Neural cell (in vitro differentiated cells): ENCODE measurements around the gene U2SURP.

Experiments used
- EP300 ChIP-seq: fragments of 450-650 bp; conservative IDR thresholded peaks from 2 replicates; pipeline ENCODE4 v1.6.1; 2014; ENCODE audit warnings: antibody characterized with exemption, mild to moderate bottlenecking, moderate library complexity; ENCODE audit not compliant: poor library complexity, severe bottlenecking
- EZH2 ChIP-seq: fragments of 200-600, 300-800 bp; shearing (Covaris generic), sonication (generic); IDR thresholded peaks from 2 replicates; pipeline ENCODE4 v1.6.1; 2014; ENCODE audit warnings: antibody characterized with exemption, low read length, borderline replicate concordance, mild to moderate bottlenecking; ENCODE audit not compliant: insufficient read depth, poor library complexity, severe bottlenecking
- TAF1 ChIP-seq: IDR thresholded peaks from 2 replicates; pipeline ENCODE4 v1.6.1; 2012; ENCODE audit warnings: low read depth

DNA sequence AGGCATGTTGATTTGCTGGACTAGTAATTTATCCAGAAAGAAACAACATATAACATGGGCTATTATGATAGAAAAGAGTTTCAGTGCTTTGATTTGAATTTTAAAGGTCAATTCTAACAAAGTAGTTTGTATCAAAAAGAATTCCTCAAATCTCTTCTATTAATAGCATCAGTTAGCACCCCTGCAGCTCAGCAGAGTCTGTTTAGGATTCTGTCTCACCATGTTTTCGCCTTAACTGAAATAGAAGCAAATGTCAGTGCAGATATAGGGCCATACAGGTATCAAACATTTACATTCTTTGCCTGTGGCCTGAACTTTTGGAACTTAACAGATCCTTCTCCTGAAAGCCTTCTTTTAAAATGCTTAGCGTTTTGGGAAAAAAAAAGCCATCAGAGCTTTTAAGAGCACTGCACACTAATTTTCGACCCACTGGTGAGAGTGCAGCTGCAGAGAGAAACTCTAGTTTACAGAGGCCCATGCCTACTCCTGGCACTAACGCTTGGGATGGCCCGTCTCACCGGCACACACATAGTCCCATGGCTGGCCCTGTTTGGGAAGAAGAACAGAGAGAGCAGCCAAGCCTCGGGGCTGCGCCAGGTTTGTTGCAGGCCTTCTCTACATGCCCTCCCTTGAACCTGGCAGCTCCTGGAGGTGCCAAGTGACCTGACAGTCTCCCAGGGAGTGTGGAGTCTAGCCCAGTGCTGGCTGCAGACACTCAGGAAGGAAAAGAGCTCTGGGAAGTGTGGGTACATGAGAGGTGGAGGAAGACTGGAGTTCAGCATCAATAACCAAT, 28.0 kb upstream of the U2SURP start:
- no peak for TF ChIP-seq EZH2
- TF ChIP-seq TAF1 = no peak
- TF ChIP-seq EP300 = no peak
